OCI-LY3 (cell line): ENCODE results near the gene TRPV6.

ENCODE experiments used
- CTCF ChIP-seq: fragments of 200-600, 300-600 bp; sonication (generic); IDR thresholded peaks from 2 replicates; pipeline ENCODE4 v1.5.1; 2014; ENCODE audit warnings: antibody characterized with exemption, low read length, low read depth
- EZH2phosphoT487 ChIP-seq: fragments of 200-600 bp; shearing (Covaris generic); IDR thresholded peaks from 2 replicates; pipeline ENCODE4 v1.6.1; 2018; ENCODE audit warnings: antibody characterized with exemption, mixed run types, low read depth

GRCh38 chr7:142927949-142928348, 42.4 kb upstream of the TRPV6 start:
- no peak for TF ChIP-seq CTCF
- TF ChIP-seq EZH2phosphoT487 = no peak
